GM23338 (cell line): ENCODE data around the gene NDUFAF5. TPM values are rescaled to one million over a fixed set of nuclear protein-coding genes. Genes with fewer than 3 reads are reported as not detected.

Experiments
- ATAC-seq: fragments of 200-7000 bp; cut with Tn5 transposase; 3 replicates; pipeline ENCODE4 v1.9.1; 2020
- DNase-seq: peaks from one replicate; pipeline ENCODE4 v3.0.0-alpha.2; 2015; ENCODE audit warnings: low spot score
- H2AFZ ChIP-seq: fragments of 200-600 bp; sonication (generic); 2 replicates; pipeline ENCODE4 v1.8.0; 2016; ENCODE audit warnings: antibody characterized with exemption, mild to moderate bottlenecking, moderate library complexity
- H3F3A ChIP-seq: fragments of 200-600 bp; sonication (generic); replicated peaks from 2 replicates; pipeline ENCODE4 v1.8.0; 2017; ENCODE audit warnings: antibody characterized with exemption, mixed run types, low read depth
- H3K27ac ChIP-seq: fragments of 200-600 bp; sonication (generic); 2 replicates; pipeline ENCODE4 v1.6.1; 2016; ENCODE audit warnings: low read depth
- H3K27me3 ChIP-seq: fragments of 200-600 bp; sonication (generic); 2 replicates; pipeline ENCODE4 v1.8.0; 2016; ENCODE audit warnings: mild to moderate bottlenecking, mixed run types, moderate library complexity; ENCODE audit not compliant: insufficient read depth
- H3K36me3 ChIP-seq: fragments of 200-600 bp; sonication (generic); 2 replicates; pipeline ENCODE4 v1.8.0; 2016; ENCODE audit warnings: mild to moderate bottlenecking; ENCODE audit not compliant: insufficient read depth
- H3K4me1 ChIP-seq: fragments of 200-600 bp; sonication (generic); 2 replicates; pipeline ENCODE4 v1.8.0; 2016; ENCODE audit warnings: mild to moderate bottlenecking, moderate library complexity; ENCODE audit not compliant: insufficient read depth
- H3K4me2 ChIP-seq: fragments of 200-600 bp; sonication (generic); 2 replicates; pipeline ENCODE4 v1.7.1; 2017; ENCODE audit warnings: mixed run types
- H3K4me3 ChIP-seq: fragments of 200-600 bp; sonication (generic); 2 replicates; pipeline ENCODE4 v1.6.1; 2016; ENCODE audit warnings: mixed run types
- H3K79me2 ChIP-seq: fragments of 200-600 bp; sonication (generic); replicated peaks from 2 replicates; pipeline ENCODE4 v1.8.0; 2017; ENCODE audit warnings: mild to moderate bottlenecking; ENCODE audit not compliant: insufficient read depth
- H3K9me2 ChIP-seq: fragments of 200-600 bp; sonication (generic); 2 replicates; pipeline ENCODE4 v1.8.0; 2017; ENCODE audit not compliant: insufficient read depth
- H4K20me1 ChIP-seq: fragments of 200-600 bp; sonication (generic); replicated peaks from 2 replicates; pipeline ENCODE4 v1.8.0; 2017; ENCODE audit warnings: mild to moderate bottlenecking; ENCODE audit not compliant: insufficient read depth
- H3K27ac Mint-ChIP-seq: 2 replicates; pipeline ENCODE4 v1.8.0; 2020; ENCODE audit warnings: inconsistent platforms, mild to moderate bottlenecking, moderate library complexity, mixed read lengths
- H3K27me3 Mint-ChIP-seq: 3 replicates; pipeline ENCODE4 v1.8.0; 2022; ENCODE audit warnings: low read depth, mild to moderate bottlenecking, moderate library complexity, mixed read lengths, inconsistent platforms; ENCODE audit not compliant: insufficient read depth, poor library complexity
- H3K36me3 Mint-ChIP-seq: 3 replicates; pipeline ENCODE4 v1.8.0; 2021; ENCODE audit warnings: low read depth, mild to moderate bottlenecking, inconsistent platforms, moderate library complexity, mixed read lengths
- H3K4me1 Mint-ChIP-seq: 3 replicates; pipeline ENCODE4 v1.8.0; 2020; ENCODE audit warnings: mild to moderate bottlenecking, inconsistent platforms, mixed read lengths
- H3K4me3 Mint-ChIP-seq: 3 replicates; pipeline ENCODE4 v1.8.0; 2021; ENCODE audit warnings: moderate library complexity, mild to moderate bottlenecking, inconsistent platforms, mixed read lengths
- H3K9me3 Mint-ChIP-seq: 3 replicates; pipeline ENCODE4 v1.8.0; 2020; ENCODE audit warnings: moderate library complexity, mild to moderate bottlenecking, inconsistent platforms, mixed read lengths
- CREB1 ChIP-seq: fragments of 250-450 bp; sonication (Bioruptor Pico); IDR thresholded peaks from 2 replicates; pipeline ENCODE4 v1.5.0; 2020; ENCODE audit warnings: low read depth, mild to moderate bottlenecking, moderate library complexity
- CTCF ChIP-seq, 2 experiments: fragments of 200-600 bp in 1 of 2; sonication (generic) in 1 of 2; conservative IDR thresholded peaks; 2 replicates each; pipeline versions ENCODE4 v1.5.1 to v1.6.1; 2016 to 2017; ENCODE audit warnings: antibody characterized with exemption in 2 of 2, low read depth in 2 of 2, mild to moderate bottlenecking in 2 of 2, moderate library complexity in 1 of 2
- EZH2 ChIP-seq: fragments of 200-600 bp; sonication (generic); IDR thresholded peaks from one replicate; pipeline ENCODE4 v1.8.0; 2017; ENCODE audit warnings: antibody characterized with exemption, mild to moderate bottlenecking, low read depth; ENCODE audit not compliant: unreplicated experiment
- EZH2phosphoT487 ChIP-seq: fragments of 200-600 bp; sonication (generic); IDR thresholded peaks from one replicate; pipeline ENCODE4 v1.8.1; 2018; ENCODE audit warnings: antibody characterized with exemption; ENCODE audit not compliant: unreplicated experiment
- JUNB ChIP-seq: IDR thresholded peaks from one replicate; pipeline ENCODE4 v1.6.1; 2016; ENCODE audit warnings: antibody characterized with exemption; ENCODE audit not compliant: unreplicated experiment
- NANOG ChIP-seq: IDR thresholded peaks from 2 replicates; pipeline ENCODE4 v1.6.1; 2016; ENCODE audit warnings: antibody characterized with exemption, borderline replicate concordance
- POLR2AphosphoS5 ChIP-seq: IDR thresholded peaks from 2 replicates; pipeline ENCODE4 v1.6.1; 2016; ENCODE audit warnings: antibody characterized with exemption, low read depth
- REST ChIP-seq: IDR thresholded peaks from one replicate; pipeline ENCODE4 v1.6.1; 2018; ENCODE audit warnings: antibody characterized with exemption; ENCODE audit not compliant: unreplicated experiment
- STAT1 ChIP-seq: IDR thresholded peaks from one replicate; pipeline ENCODE4 v1.6.1; 2016; ENCODE audit warnings: antibody characterized with exemption; ENCODE audit not compliant: unreplicated experiment
- ZNF114 ChIP-seq: fragments of 250-450 bp; sonication (Bioruptor Pico); IDR thresholded peaks from 2 replicates; pipeline ENCODE4 v1.5.0; 2020; ENCODE audit warnings: mild to moderate bottlenecking, moderate library complexity
- ZNF331 ChIP-seq: fragments of 250-450 bp; sonication (Bioruptor Pico); IDR thresholded peaks from 2 replicates; pipeline ENCODE4 v1.5.0; 2020; ENCODE audit warnings: low read depth, mild to moderate bottlenecking, moderate library complexity
- ZNF462 ChIP-seq: fragments of 250-450 bp; sonication (Bioruptor Pico); IDR thresholded peaks from 2 replicates; pipeline ENCODE4 v1.5.0; 2020; ENCODE audit warnings: mild to moderate bottlenecking, moderate library complexity
- polyA plus RNA-seq: library from polyadenylated mRNA; unstranded; fragments of >200 nt; fragmentation: Nextera tagmentation; extraction: Ambion mirVana; gene quantifications from 2 replicates; pipeline ENCODE4 v1.2.1, GENCODE V29; 2016
- total RNA-seq: library from RNA; depleted of rRNA; stranded (reverse); fragments of >200 nt; shearing (Covaris generic); gene quantifications from 2 replicates; pipeline ENCODE4 v1.2.3, GENCODE V29; 2014
- TF ChIP-seq, protein P1 (sequence below): IDR thresholded peaks from 2 replicates; pipeline ENCODE4 v1.6.1; 2016; ENCODE audit warnings: antibody characterized with exemption

NDUFAF5 gene
- total and polyA plus RNA-seq, 2 experiments from 2014 or later: 18.0 to 33.0 TPM

DNA sequence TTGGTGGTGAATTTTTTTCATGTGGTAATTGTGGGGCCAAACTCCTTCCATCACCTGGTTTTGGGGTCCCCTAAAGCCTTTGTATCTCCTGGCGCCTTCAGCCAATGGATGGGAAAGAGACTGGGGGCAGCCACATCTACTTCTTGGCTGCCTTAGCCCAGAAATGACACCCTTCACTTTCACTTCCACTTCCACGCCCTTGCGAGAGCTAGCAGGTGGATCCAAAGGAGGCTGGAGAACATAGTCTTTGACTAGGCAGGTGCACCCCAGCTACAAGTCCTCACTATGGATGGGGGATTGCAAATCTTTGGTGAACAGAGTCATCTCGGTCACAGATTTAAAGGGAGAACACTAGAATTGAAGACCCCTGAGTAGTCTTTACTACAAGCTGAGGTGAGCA, 70.8 kb downstream of the NDUFAF5 start:
- TF ChIP-seq NANOG (no peak), ZNF462 (CRISPR knock-in tag) (no peak), REST (no peak), JUNB (no peak), EZH2phosphoT487 (no peak), ZNF331 (CRISPR knock-in tag) (no peak), POLR2AphosphoS5 (no peak), STAT1 (no peak), CREB1 (CRISPR knock-in tag) (no peak), ZNF114 (no peak), EZH2 (no peak), CTCF (conservative IDR thresholded peaks at IDR 0.05; ENCODE audit: low read depth in 2 of 2) (no peak)
- TF ChIP-seq, protein P1, sequence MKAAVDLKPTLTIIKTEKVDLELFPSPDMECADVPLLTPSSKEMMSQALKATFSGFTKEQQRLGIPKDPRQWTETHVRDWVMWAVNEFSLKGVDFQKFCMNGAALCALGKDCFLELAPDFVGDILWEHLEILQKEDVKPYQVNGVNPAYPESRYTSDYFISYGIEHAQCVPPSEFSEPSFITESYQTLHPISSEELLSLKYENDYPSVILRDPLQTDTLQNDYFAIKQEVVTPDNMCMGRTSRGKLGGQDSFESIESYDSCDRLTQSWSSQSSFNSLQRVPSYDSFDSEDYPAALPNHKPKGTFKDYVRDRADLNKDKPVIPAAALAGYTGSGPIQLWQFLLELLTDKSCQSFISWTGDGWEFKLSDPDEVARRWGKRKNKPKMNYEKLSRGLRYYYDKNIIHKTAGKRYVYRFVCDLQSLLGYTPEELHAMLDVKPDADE: no peak
- Histone ChIP-seq H3K4me2 (no peak overlapping the region), H3K36me3 (no peaks in the 10 kb centered on the region), H3F3A (no peaks in the 10 kb centered on the region), H4K20me1 (no peaks in the 10 kb centered on the region), H3K9me2 (peaks cover 8% of the 10 kb centered on the region; the same call in 1 of the 2 replicates), H3K4me3 (no peak overlapping the region), H2AFZ (peak overlapping the region; percentile 63; the same call in 1 of the 2 replicates), H3K27ac (no peak overlapping the region), H3K79me2 (no peaks in the 10 kb centered on the region), H3K27me3 (no peaks in the 10 kb centered on the region), H3K4me1 (no peaks in the 10 kb centered on the region)
- no peak overlapping the region for H3K4me3 Mint-ChIP-seq
- DNase-seq (no peak), ATAC-seq (no peak)
- no peaks in the 10 kb centered on the region for H3K36me3 Mint-ChIP-seq
- no peak overlapping the region; the same call in 1 of the 2 replicates for H3K27ac Mint-ChIP-seq
- no peaks in the 10 kb centered on the region; the same call in 1 of the 3 replicates for H3K4me1 Mint-ChIP-seq
- H3K9me3 Mint-ChIP-seq: no peaks in the 10 kb centered on the region
- no peaks in the 10 kb centered on the region for H3K27me3 Mint-ChIP-seq
